GM23338 (cell line): ENCODE measurements around the gene MYOCD. TPM values are rescaled to one million over a fixed set of nuclear protein-coding genes. Genes with fewer than 3 reads are reported as not detected.

ENCODE experiments used
- ATAC-seq: fragments of 200-7000 bp; cut with Tn5 transposase; 3 replicates; pipeline ENCODE4 v1.9.1; 2020
- DNase-seq: peaks from one replicate; pipeline ENCODE4 v3.0.0-alpha.2; 2015; ENCODE audit warnings: low spot score
- H2AFZ ChIP-seq: fragments of 200-600 bp; sonication (generic); 2 replicates; pipeline ENCODE4 v1.8.0; 2016; ENCODE audit warnings: antibody characterized with exemption, mild to moderate bottlenecking, moderate library complexity
- H3F3A ChIP-seq: fragments of 200-600 bp; sonication (generic); replicated peaks from 2 replicates; pipeline ENCODE4 v1.8.0; 2017; ENCODE audit warnings: antibody characterized with exemption, mixed run types, low read depth
- H3K27ac ChIP-seq: fragments of 200-600 bp; sonication (generic); 2 replicates; pipeline ENCODE4 v1.6.1; 2016; ENCODE audit warnings: low read depth
- H3K27me3 ChIP-seq: fragments of 200-600 bp; sonication (generic); 2 replicates; pipeline ENCODE4 v1.8.0; 2016; ENCODE audit warnings: mild to moderate bottlenecking, mixed run types, moderate library complexity; ENCODE audit not compliant: insufficient read depth
- H3K36me3 ChIP-seq: fragments of 200-600 bp; sonication (generic); 2 replicates; pipeline ENCODE4 v1.8.0; 2016; ENCODE audit warnings: mild to moderate bottlenecking; ENCODE audit not compliant: insufficient read depth
- H3K4me1 ChIP-seq: fragments of 200-600 bp; sonication (generic); 2 replicates; pipeline ENCODE4 v1.8.0; 2016; ENCODE audit warnings: mild to moderate bottlenecking, moderate library complexity; ENCODE audit not compliant: insufficient read depth
- H3K4me2 ChIP-seq: fragments of 200-600 bp; sonication (generic); 2 replicates; pipeline ENCODE4 v1.7.1; 2017; ENCODE audit warnings: mixed run types
- H3K4me3 ChIP-seq: fragments of 200-600 bp; sonication (generic); 2 replicates; pipeline ENCODE4 v1.6.1; 2016; ENCODE audit warnings: mixed run types
- H3K79me2 ChIP-seq: fragments of 200-600 bp; sonication (generic); replicated peaks from 2 replicates; pipeline ENCODE4 v1.8.0; 2017; ENCODE audit warnings: mild to moderate bottlenecking; ENCODE audit not compliant: insufficient read depth
- H3K9me2 ChIP-seq: fragments of 200-600 bp; sonication (generic); 2 replicates; pipeline ENCODE4 v1.8.0; 2017; ENCODE audit not compliant: insufficient read depth
- H4K20me1 ChIP-seq: fragments of 200-600 bp; sonication (generic); replicated peaks from 2 replicates; pipeline ENCODE4 v1.8.0; 2017; ENCODE audit warnings: mild to moderate bottlenecking; ENCODE audit not compliant: insufficient read depth
- H3K27ac Mint-ChIP-seq: 2 replicates; pipeline ENCODE4 v1.8.0; 2020; ENCODE audit warnings: inconsistent platforms, mild to moderate bottlenecking, moderate library complexity, mixed read lengths
- H3K27me3 Mint-ChIP-seq: 3 replicates; pipeline ENCODE4 v1.8.0; 2022; ENCODE audit warnings: low read depth, mild to moderate bottlenecking, moderate library complexity, mixed read lengths, inconsistent platforms; ENCODE audit not compliant: insufficient read depth, poor library complexity
- H3K36me3 Mint-ChIP-seq: 3 replicates; pipeline ENCODE4 v1.8.0; 2021; ENCODE audit warnings: low read depth, mild to moderate bottlenecking, inconsistent platforms, moderate library complexity, mixed read lengths
- H3K4me1 Mint-ChIP-seq: 3 replicates; pipeline ENCODE4 v1.8.0; 2020; ENCODE audit warnings: mild to moderate bottlenecking, inconsistent platforms, mixed read lengths
- H3K4me3 Mint-ChIP-seq: 3 replicates; pipeline ENCODE4 v1.8.0; 2021; ENCODE audit warnings: moderate library complexity, mild to moderate bottlenecking, inconsistent platforms, mixed read lengths
- H3K9me3 Mint-ChIP-seq: 3 replicates; pipeline ENCODE4 v1.8.0; 2020; ENCODE audit warnings: moderate library complexity, mild to moderate bottlenecking, inconsistent platforms, mixed read lengths
- EZH2 ChIP-seq: fragments of 200-600 bp; sonication (generic); IDR thresholded peaks from one replicate; pipeline ENCODE4 v1.8.0; 2017; ENCODE audit warnings: antibody characterized with exemption, mild to moderate bottlenecking, low read depth; ENCODE audit not compliant: unreplicated experiment
- JUNB ChIP-seq: IDR thresholded peaks from one replicate; pipeline ENCODE4 v1.6.1; 2016; ENCODE audit warnings: antibody characterized with exemption; ENCODE audit not compliant: unreplicated experiment
- NANOG ChIP-seq: IDR thresholded peaks from 2 replicates; pipeline ENCODE4 v1.6.1; 2016; ENCODE audit warnings: antibody characterized with exemption, borderline replicate concordance
- POLR2AphosphoS5 ChIP-seq: IDR thresholded peaks from 2 replicates; pipeline ENCODE4 v1.6.1; 2016; ENCODE audit warnings: antibody characterized with exemption, low read depth
- polyA plus RNA-seq: library from polyadenylated mRNA; unstranded; fragments of >200 nt; fragmentation: Nextera tagmentation; extraction: Ambion mirVana; gene quantifications from 2 replicates; pipeline ENCODE4 v1.2.1, GENCODE V29; 2016
- total RNA-seq: library from RNA; depleted of rRNA; stranded (reverse); fragments of >200 nt; shearing (Covaris generic); gene quantifications from 2 replicates; pipeline ENCODE4 v1.2.3, GENCODE V29; 2014
- TF ChIP-seq, protein P1 (sequence below): IDR thresholded peaks from one replicate; pipeline ENCODE4 v1.6.1; 2018; ENCODE audit warnings: antibody characterized with exemption; ENCODE audit not compliant: unreplicated experiment
- TF ChIP-seq, protein P2 (sequence below): fragments of 250-450 bp; sonication (Bioruptor Pico); IDR thresholded peaks from 2 replicates; pipeline ENCODE4 v1.5.0; 2020; ENCODE audit warnings: mild to moderate bottlenecking, moderate library complexity

Gene MYOCD
- total and polyA plus RNA-seq, 2 experiments from 2014 or later: 0.80 to 2.4 TPM

DNA sequence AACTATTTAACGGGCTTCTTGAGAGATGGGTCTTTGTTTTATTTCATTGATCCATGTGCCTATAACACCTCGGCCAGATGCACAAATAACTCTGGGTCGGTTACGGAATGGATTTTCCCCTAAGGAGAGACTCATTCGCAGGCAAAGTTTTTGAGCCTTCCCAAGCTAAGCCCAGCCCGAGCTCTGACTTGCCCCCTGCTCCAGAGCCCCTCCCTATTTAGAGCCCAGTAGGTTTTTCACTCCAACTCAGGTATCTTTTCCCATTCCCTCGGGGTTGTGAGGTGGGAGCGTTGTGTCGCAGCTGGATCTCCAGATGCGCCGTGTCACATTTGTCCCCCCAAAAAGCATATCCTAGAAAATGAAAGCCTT is 812 bp upstream of the MYOCD start:
- H3K27me3 Mint-ChIP-seq: peaks cover 22% of the 10 kb centered on the region
- H3K4me2 ChIP-seq: peak overlapping the region; percentile 98
- peak; percentile 47 for DNase-seq
- TF ChIP-seq NANOG (no peak), POLR2AphosphoS5 (no peak), JUNB (no peak), EZH2 (no peak)
- no peaks in the 10 kb centered on the region for H3K36me3 Mint-ChIP-seq
- ATAC-seq: peak; percentile 32
- H3K4me3 Mint-ChIP-seq: peak overlapping the region; percentile 83
- H3K79me2 ChIP-seq: no peaks in the 10 kb centered on the region
- H3K4me1 Mint-ChIP-seq: peaks cover 5% of the 10 kb centered on the region; the same call in 2 of the 3 replicates
- H3K9me3 Mint-ChIP-seq: no peaks in the 10 kb centered on the region
- H3K27ac ChIP-seq: no peak overlapping the region
- peaks cover 34% of the 10 kb centered on the region for H3K27me3 ChIP-seq
- peaks cover 7% of the 10 kb centered on the region; the same call in 1 of the 2 replicates for H3K9me2 ChIP-seq
- no peaks in the 10 kb centered on the region for H3K4me1 ChIP-seq
- no peak overlapping the region for H3K27ac Mint-ChIP-seq
- H3F3A ChIP-seq: no peaks in the 10 kb centered on the region
- no peaks in the 10 kb centered on the region for H4K20me1 ChIP-seq
- H3K4me3 ChIP-seq: peak overlapping the region; percentile 83
- H3K36me3 ChIP-seq: no peaks in the 10 kb centered on the region
- peak overlapping the region; percentile 97 for H2AFZ ChIP-seq

- Histone ChIP-seq H3K9me2 (no peaks in the 10 kb centered on the region), H3K27ac (no peak overlapping the region), H3K79me2 (no peaks in the 10 kb centered on the region), H3K27me3 (peaks cover 34% of the 10 kb centered on the region), H3K4me3 (peak overlapping the region; percentile 83; the same call in 1 of the 2 replicates), H3F3A (no peaks in the 10 kb centered on the region), H3K36me3 (no peaks in the 10 kb centered on the region), H4K20me1 (no peaks in the 10 kb centered on the region), H2AFZ (no peak overlapping the region), H3K4me2 (no peak overlapping the region), H3K4me1 (no peaks in the 10 kb centered on the region)
- Mint-ChIP-seq H3K9me3 (no peaks in the 10 kb centered on the region), H3K27me3 (peaks cover 18% of the 10 kb centered on the region), H3K4me3 (peak overlapping the region; percentile 83; the same call in 1 of the 3 replicates), H3K36me3 (no peaks in the 10 kb centered on the region), H3K4me1 (peaks cover 5% of the 10 kb centered on the region; the same call in 2 of the 3 replicates), H3K27ac (no peak overlapping the region)
- ATAC-seq (no peak), DNase-seq (no peak)
- TF ChIP-seq, protein P1, sequence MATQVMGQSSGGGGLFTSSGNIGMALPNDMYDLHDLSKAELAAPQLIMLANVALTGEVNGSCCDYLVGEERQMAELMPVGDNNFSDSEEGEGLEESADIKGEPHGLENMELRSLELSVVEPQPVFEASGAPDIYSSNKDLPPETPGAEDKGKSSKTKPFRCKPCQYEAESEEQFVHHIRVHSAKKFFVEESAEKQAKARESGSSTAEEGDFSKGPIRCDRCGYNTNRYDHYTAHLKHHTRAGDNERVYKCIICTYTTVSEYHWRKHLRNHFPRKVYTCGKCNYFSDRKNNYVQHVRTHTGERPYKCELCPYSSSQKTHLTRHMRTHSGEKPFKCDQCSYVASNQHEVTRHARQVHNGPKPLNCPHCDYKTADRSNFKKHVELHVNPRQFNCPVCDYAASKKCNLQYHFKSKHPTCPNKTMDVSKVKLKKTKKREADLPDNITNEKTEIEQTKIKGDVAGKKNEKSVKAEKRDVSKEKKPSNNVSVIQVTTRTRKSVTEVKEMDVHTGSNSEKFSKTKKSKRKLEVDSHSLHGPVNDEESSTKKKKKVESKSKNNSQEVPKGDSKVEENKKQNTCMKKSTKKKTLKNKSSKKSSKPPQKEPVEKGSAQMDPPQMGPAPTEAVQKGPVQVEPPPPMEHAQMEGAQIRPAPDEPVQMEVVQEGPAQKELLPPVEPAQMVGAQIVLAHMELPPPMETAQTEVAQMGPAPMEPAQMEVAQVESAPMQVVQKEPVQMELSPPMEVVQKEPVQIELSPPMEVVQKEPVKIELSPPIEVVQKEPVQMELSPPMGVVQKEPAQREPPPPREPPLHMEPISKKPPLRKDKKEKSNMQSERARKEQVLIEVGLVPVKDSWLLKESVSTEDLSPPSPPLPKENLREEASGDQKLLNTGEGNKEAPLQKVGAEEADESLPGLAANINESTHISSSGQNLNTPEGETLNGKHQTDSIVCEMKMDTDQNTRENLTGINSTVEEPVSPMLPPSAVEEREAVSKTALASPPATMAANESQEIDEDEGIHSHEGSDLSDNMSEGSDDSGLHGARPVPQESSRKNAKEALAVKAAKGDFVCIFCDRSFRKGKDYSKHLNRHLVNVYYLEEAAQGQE: no peak
- TF ChIP-seq EZH2: no peak
- no peak for TF ChIP-seq JUNB
- TF ChIP-seq, protein P2, sequence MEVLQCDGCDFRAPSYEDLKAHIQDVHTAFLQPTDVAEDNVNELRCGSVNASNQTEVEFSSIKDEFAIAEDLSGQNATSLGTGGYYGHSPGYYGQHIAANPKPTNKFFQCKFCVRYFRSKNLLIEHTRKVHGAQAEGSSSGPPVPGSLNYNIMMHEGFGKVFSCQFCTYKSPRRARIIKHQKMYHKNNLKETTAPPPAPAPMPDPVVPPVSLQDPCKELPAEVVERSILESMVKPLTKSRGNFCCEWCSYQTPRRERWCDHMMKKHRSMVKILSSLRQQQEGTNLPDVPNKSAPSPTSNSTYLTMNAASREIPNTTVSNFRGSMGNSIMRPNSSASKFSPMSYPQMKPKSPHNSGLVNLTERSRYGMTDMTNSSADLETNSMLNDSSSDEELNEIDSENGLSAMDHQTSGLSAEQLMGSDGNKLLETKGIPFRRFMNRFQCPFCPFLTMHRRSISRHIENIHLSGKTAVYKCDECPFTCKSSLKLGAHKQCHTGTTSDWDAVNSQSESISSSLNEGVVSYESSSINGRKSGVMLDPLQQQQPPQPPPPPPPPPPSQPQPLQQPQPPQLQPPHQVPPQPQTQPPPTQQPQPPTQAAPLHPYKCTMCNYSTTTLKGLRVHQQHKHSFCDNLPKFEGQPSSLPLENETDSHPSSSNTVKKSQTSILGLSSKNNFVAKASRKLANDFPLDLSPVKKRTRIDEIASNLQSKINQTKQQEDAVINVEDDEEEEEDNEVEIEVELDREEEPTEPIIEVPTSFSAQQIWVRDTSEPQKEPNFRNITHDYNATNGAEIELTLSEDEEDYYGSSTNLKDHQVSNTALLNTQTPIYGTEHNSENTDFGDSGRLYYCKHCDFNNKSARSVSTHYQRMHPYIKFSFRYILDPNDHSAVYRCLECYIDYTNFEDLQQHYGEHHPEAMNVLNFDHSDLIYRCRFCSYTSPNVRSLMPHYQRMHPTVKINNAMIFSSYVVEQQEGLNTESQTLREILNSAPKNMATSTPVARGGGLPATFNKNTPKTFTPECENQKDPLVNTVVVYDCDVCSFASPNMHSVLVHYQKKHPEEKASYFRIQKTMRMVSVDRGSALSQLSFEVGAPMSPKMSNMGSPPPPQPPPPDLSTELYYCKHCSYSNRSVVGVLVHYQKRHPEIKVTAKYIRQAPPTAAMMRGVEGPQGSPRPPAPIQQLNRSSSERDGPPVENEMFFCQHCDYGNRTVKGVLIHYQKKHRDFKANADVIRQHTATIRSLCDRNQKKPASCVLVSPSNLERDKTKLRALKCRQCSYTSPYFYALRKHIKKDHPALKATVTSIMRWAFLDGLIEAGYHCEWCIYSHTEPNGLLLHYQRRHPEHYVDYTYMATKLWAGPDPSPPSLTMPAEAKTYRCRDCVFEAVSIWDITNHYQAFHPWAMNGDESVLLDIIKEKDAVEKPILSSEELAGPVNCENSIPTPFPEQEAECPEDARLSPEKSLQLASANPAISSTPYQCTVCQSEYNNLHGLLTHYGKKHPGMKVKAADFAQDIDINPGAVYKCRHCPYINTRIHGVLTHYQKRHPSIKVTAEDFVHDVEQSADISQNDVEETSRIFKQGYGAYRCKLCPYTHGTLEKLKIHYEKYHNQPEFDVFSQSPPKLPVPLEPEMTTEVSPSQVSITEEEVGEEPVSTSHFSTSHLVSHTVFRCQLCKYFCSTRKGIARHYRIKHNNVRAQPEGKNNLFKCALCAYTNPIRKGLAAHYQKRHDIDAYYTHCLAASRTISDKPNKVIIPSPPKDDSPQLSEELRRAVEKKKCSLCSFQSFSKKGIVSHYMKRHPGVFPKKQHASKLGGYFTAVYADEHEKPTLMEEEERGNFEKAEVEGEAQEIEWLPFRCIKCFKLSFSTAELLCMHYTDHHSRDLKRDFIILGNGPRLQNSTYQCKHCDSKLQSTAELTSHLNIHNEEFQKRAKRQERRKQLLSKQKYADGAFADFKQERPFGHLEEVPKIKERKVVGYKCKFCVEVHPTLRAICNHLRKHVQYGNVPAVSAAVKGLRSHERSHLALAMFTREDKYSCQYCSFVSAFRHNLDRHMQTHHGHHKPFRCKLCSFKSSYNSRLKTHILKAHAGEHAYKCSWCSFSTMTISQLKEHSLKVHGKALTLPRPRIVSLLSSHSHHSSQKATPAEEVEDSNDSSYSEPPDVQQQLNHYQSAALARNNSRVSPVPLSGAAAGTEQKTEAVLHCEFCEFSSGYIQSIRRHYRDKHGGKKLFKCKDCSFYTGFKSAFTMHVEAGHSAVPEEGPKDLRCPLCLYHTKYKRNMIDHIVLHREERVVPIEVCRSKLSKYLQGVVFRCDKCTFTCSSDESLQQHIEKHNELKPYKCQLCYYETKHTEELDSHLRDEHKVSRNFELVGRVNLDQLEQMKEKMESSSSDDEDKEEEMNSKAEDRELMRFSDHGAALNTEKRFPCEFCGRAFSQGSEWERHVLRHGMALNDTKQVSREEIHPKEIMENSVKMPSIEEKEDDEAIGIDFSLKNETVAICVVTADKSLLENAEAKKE (CRISPR knock-in tag): no peak
These were observed 1.0 kb downstream of the MYOCD start for GRCh38 chr17:12666718-12667117.
